HG03060 (cell line): ENCODE results near the gene SLC27A2.
"Not testable (repeated sequence)": the region's sequence is repeated elsewhere in the genome, so short reads cannot be mapped to it uniquely, and the experiment has no call there.

Experiments used
- ATAC-seq: cut with Tn5 transposase; IDR thresholded peaks from one replicate; pipeline ENCODE4 v1.9.1; 2021; ENCODE audit warnings: low read depth, moderate number of reproducible peaks; ENCODE audit not compliant: unreplicated experiment

The SLC27A2 gene

GRCh38 chr15:50188793-50189192, 6.8 kb downstream of the SLC27A2 start:
- not testable (repeated sequence) for ATAC-seq

- no peak for ATAC-seq
Measured at GRCh38 chr15:50189633-50190032, 7.6 kb downstream of the SLC27A2 start.

- peak; percentile 37 for ATAC-seq
Measured at GRCh38 chr15:50190166-50190570, 8.2 kb downstream of the SLC27A2 start.

GRCh38 chr15:50190723-50191122, 8.7 kb downstream of the SLC27A2 start:
- ATAC-seq: peak; percentile 39

- no peak for ATAC-seq
Measured at GRCh38 chr15:50192164-50192563, 10.2 kb downstream of the SLC27A2 start.

GRCh38 chr15:50192926-50193620, 11.1 kb downstream of the SLC27A2 start:
- ATAC-seq: no peak

GRCh38 chr15:50202003-50202402, 20.0 kb downstream of the SLC27A2 start:
- no peak for ATAC-seq

GRCh38 chr15:50206020-50206419, 24.0 kb downstream of the SLC27A2 start:
- ATAC-seq: no peak

GRCh38 chr15:50209809-50210208, 27.8 kb downstream of the SLC27A2 start:
- no peak for ATAC-seq

- ATAC-seq: no peak
Measured at GRCh38 chr15:50210462-50211157, 28.6 kb downstream of the SLC27A2 start.

- no peak for ATAC-seq
Measured at GRCh38 chr15:50218291-50218690, 36.3 kb downstream of the SLC27A2 start.

GRCh38 chr15:50218691-50219090, 36.7 kb downstream of the SLC27A2 start:
- no peak for ATAC-seq

GRCh38 chr15:50219820-50220219, 37.8 kb downstream of the SLC27A2 start:
- ATAC-seq: no peak

- ATAC-seq: no peak
Measured at GRCh38 chr15:50222181-50222580, 40.2 kb downstream of the SLC27A2 start.

GRCh38 chr15:50224606-50225005, 42.6 kb downstream of the SLC27A2 start:
- ATAC-seq: no peak

- no peak for ATAC-seq
Measured at GRCh38 chr15:50225057-50225456, 43.1 kb downstream of the SLC27A2 start.

- ATAC-seq: no peak
Measured at GRCh38 chr15:50225938-50226337, 43.9 kb downstream of the SLC27A2 start.

- no peak for ATAC-seq
Measured at GRCh38 chr15:50227076-50227475, 45.1 kb downstream of the SLC27A2 start.

- ATAC-seq: no peak
Measured at GRCh38 chr15:50228866-50229265, 46.9 kb downstream of the SLC27A2 start.

GRCh38 chr15:50229336-50229735, 47.3 kb downstream of the SLC27A2 start:
- no peak for ATAC-seq

- ATAC-seq: no peak
Measured at GRCh38 chr15:50231761-50232160, 49.8 kb downstream of the SLC27A2 start.

- no peak for ATAC-seq
Measured at GRCh38 chr15:50232791-50233190, 50.8 kb downstream of the SLC27A2 start.
